AG20443 (cell line): ENCODE results near the gene AGMO.

Experiments used
- DNase-seq: peaks from one replicate; pipeline ENCODE4 v3.0.0; 2012; ENCODE audit warnings: low spot score, mixed read lengths

AGMO gene

DNA sequence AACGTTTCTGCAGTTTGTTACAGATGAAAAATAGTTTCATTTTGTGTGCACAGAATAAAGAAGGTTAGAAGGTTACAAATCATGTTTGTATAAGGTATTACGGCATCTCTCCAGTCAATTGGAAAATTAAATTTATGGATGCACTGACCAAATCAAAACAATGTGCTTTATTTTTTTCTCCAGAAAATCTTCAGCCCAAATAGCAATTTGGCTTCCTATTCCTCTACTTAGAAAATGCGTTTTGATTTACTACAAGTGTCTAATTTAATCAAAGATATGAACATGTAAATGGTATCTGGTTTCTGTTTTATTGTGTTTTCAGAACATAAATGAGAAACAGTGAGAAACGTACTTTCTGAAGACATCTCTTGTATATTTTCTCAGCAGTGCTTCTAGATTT is 63.4 kb downstream of the AGMO start:
- DNase-seq = no peak

DNA sequence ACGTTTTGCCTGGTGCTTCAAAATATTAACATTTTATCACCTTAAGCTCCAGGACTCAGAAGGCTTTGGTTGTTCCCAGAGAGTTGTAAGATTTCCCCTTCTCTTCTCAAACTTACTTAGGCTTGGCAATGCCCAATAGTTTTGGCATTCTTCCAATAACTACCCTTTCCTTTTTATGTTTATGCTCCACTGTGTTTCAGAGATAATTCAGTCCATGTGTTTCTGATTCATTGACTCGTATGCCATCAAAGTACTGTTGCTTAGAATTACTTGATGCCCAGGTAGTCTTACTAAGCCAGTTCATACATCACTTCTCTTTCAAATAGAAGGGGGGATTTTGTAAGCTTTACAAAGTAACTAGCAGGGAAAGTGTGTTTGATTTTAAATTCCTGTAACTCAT is 66.6 kb downstream of the AGMO start:
- no peak for DNase-seq

DNA sequence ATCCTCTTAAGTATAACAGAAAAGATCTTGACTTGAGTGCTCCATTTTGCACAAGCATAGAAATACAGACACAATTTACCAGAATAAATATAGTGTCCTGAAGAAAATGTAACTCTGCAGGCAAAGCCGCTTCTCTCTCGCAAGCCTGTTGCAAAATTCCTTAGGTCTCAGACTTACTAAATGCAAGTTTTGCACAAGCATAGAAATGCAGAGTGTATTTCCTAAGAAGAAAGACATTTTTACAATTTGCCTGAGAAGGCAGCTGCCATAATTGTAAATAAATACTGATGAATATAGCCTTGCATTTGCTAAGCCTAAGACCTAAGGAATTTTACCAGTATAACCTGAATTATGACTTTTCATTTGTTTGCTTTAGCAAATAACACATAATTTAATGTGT is 67.1 kb downstream of the AGMO start:
- no peak for DNase-seq

DNA sequence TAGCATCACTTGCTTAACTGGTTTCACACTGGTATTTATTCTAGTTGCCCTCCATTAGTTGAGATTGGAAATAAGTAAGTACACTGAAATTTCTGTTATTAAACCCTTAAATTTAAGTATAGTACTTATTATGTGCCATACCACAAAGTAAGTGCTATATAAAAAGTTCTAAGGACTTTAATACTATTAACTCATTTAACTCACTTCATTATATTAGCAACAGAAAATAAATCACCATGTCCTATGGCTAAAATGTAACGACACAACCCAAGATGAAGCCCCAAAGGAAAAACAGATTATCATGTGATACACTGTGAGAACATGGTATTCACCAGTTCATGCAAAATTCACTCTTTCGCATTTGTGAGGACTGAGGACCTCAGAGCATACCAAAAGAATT is 70.5 kb downstream of the AGMO start:
- no peak for DNase-seq

DNA sequence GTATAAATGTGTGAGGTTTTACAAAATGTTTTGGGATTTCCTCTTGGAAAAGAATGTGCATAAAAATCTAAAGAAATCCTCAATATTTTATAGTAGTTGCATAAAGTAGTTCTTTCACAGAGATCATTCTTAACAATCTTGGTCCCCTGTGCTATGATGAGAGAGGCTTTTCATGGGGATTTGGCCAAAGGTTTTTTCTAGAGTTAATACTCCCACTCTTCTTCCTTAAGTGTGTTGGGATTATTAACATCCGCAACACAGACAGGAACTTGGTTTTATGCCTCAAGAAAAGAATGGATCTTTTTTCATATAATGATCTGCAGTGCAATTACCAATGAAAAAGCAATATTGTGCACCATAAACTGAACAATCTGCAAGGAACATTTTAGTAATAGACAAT is 71.5 kb downstream of the AGMO start:
- no peak for DNase-seq

DNA sequence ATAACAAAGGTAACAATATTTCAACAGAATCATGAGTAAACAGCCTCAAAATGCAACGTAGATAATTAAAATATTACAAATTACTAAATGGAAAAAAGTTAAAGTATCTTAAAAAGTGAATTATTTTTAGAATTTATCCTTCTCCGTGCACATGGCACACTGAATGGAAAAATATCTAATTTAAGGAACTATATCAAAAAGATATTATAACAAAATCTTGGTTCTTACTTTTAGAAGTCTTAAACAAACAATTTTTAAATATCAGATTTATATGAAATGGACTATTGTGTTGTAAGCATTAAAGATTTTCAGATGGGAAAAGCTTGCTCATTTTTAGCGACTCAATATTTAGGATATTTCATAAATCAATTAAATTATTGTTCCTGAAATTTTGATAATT is 72.0 kb downstream of the AGMO start:
- DNase-seq = no peak

DNA sequence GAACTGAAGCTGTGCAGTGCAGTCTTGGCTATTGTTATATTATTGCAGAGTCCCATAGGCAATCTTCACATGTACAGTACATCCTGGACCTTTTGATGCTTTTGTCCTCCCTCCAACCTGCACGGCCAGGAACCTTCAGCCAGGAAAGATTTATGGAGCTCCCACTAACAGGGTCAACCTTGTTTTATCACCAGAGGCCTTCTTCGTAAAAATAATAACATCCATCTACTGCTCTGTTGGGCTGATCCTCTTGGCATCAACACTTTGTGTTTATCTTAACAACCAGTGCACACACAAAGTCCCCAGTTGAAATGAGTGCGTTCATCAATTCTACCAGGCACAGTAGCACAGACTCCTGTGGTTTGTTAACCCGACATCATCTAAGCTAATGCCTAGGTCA is 72.4 kb downstream of the AGMO start:
- DNase-seq = no peak

DNA sequence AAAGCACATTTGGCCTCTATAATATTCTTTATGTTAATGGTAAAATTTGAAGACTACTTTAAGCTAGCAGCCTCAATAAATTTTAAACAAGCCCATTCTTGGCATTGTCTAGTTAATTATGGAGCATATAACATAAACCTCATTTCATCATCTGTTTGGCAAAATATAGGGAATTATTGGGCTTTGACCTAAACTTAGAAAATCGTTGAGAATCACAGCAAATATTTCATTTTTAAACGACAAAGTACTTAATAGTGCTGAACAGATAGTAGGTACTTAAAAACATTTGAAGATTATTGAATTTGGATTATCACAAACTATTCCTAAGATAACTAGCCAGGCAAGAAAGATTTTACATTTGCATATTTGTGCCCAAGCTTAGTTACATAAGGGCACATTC is 73.4 kb downstream of the AGMO start:
- no peak for DNase-seq

DNA sequence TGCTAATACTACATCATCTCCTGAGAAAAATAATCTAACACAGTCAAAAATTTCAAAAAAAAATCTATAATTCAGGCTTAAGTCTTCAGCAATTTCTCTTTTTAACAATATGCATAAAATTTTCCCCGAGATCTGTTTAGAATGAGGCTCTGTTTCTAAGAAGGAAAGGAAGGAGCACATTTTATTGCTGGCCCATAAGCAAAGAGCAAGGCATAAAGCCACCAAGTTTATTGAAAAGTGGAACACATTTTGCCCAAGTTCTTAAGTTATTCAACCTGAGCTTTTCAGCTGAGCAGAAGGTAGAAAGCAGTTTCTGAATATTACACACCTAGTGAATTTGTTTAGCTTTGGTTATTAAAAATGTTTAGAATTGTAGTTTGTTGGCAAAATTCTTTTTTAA is 73.9 kb downstream of the AGMO start:
- no peak for DNase-seq

DNA sequence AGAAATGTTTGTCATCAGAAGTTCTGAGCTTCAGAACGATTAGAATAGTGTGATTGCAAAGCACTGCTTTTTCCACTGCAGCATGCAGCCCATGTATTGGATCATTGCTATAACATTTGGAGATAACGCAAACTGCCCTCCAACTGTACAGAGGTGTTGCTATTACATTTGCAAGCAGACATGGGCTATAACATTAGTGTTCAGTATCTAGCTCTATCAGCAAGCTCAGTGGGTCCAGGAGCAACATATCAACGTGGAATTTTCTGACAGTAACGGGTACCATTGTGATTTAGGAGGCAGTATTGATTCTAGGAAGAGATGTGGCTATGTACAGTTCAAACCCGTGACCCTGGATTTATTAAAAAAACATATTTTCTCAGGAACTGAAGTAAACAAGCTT is 75.8 kb downstream of the AGMO start:
- no peak for DNase-seq

DNA sequence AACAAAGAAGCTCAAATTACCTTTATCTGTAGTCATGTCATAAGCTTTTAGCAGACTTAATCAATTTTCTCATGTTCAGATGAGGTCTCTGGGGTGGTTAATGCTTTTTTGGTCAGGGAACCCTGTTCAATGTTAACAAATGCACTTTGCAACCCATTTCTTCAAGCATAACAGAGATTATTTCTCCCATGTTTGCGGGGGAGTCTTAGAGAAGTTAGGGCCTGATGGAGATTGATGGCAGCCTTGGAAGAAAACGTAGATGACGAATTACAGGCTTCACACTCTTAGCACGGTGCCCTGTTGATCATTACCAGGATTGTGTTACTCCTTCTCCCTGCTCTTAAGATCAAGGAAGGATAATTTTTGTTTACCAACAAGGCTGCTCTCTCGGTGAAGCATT is 76.4 kb downstream of the AGMO start:
- no peak for DNase-seq

DNA sequence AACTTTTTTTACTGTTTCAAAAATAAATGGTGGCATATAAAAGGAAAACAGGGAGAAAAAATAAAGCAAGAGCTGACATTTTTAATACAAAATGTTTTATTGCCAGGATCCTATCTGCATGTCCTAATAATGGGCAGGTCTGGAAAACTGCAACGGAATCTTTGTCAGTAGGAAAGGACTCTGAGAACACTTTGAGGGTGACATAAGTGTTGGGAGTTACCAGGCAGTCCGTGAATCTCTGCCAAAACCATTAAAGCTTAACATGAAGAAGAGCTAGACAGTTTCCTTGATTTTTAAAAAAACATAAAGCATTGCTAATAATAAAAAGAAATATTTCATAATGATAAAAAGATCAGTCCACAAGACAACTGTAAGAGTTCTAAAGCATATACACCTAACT is 80.7 kb downstream of the AGMO start:
- DNase-seq = no peak

DNA sequence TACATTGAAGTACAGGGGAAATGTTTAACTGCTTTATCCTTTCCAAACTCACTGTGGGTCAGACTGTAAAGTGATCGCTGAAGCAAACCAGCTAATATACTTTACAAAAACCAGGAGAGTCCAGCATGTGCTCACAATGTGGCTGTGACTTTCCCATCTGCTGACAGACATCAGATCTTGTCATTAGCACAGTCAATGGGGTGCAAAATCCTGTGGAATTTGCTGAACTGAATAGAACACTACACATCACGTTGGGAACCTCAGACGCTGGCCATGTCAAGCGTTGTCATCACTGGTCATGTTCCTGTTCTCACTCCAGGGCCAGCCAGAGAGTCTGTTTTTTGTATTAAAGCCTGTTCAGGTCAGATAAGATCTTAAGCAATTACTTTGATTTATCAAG is 83.4 kb downstream of the AGMO start:
- no peak for DNase-seq

DNA sequence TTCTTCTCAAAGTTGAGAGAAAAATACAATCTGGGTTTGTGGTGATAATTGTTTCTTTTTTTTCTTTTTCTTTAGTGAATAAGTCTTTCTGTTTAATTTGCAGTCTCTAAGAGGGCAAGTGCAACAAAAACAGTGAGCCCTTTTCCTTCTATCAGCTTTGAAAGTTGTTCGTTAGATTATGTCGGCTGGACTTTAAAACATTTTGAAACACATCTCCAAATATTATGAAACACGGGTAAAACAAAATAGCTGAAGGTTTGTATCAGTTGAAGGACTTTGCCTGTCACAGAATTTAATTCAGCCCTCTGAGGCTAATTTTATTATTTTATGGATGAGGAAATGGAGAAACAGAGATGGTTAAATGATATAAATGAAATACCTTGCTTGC is 85.3 kb downstream of the AGMO start:
- DNase-seq = no peak

DNA sequence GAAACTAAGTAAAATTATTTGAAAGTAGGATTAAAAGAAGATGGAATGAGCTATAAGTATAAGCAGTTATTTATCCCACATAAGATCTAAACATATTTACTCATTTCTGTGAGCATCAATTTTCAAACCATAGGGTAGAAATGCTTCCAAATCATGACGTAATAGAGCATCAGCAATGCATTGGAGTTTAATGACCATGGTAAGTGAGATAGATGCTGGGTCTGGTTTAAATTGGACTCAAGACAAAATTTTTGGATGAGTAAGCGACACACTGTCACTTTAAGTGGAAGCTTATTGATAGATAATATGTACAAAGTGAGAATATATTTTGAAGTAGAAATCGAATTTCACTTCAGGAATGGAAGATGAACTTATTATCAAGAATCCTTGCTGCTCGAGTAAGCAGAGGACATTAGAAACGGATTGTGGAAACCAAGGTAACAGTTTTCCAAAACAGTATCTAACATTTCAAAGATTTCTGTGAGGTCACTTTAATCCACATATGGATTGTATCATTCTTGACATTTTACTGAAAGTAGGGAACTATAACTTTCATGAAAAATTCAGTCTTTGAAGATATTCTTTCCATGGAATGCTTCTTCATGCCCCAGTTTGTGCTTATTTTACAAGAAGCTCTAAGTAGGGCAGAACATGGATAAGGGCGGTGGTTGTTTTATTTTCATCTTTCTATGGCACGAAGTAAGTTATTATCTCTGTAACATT is 85.8 kb downstream of the AGMO start:
- no peak for DNase-seq

DNA sequence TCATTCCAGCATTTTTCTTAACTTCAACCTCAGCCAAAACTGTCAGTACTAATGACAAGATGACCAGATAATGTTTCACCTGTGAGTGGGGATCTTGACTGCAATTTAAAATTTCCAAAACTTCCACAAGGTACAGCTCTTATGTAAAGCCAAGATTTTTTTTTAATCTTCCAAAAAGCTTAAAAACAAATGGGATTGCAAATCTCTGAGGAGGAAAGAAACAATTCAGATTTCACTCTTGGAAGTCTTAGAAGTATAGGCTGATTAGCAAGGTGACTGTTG is 90.2 kb downstream of the AGMO start:
- no peak for DNase-seq

DNA sequence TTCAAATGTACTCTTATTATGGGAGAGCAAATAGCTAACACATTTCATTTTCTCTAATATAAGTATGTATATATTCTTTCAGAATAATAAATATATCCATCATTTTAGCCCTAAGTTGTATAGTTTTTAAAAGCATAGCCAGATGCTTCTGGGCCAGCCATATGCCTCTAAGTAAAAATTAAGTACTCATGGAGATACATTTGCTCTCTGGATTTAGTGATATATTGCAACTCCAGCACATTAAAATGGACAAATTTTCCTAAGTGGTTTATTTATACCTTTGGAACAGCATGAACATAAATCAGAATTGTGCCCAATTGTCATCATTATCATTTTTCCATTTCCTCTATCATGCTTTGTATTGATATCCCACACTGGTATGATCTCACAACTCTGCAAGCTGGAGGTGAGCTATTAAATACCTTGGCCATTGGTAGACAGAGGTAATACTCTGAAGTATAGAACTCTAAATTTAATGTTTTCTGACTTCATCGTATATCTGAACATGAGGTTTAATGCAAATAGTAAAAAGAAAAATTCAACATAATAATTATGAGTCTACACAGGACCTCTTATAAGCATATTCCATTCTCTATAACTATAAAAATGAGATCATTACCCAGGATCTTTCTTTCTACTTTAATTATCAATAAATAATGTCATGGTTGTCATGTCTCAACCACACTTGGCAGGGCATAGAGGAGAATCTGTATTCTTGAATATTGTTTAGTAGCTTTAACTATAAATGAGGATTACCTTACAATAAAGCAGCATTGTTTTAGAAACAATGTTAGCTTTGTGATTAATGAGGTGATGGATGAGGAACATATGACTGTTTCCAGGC is 90.8 kb downstream of the AGMO start:
- no peak for DNase-seq

DNA sequence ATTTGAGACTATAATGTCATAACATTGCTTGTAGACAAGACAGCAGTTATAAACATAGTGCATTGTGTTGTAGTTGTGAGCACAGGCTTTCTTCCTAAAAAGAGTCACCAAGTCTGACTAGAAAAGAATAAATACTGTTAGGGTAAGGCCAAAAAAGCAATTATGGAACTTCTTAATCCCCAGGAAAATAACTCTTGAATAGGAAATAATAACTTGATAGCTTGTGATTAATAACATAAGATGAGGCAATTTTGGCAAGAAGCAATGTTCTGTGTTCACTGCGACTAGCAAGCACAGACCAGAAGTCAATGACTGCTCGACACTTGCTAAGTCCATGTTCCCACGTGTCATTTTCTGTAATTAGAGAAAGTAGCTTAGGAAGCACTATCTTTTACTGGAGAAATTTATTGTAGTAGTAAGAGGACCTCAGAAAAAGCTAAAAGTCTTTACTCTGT is 97.1 kb downstream of the AGMO start:
- no peak for DNase-seq

DNA sequence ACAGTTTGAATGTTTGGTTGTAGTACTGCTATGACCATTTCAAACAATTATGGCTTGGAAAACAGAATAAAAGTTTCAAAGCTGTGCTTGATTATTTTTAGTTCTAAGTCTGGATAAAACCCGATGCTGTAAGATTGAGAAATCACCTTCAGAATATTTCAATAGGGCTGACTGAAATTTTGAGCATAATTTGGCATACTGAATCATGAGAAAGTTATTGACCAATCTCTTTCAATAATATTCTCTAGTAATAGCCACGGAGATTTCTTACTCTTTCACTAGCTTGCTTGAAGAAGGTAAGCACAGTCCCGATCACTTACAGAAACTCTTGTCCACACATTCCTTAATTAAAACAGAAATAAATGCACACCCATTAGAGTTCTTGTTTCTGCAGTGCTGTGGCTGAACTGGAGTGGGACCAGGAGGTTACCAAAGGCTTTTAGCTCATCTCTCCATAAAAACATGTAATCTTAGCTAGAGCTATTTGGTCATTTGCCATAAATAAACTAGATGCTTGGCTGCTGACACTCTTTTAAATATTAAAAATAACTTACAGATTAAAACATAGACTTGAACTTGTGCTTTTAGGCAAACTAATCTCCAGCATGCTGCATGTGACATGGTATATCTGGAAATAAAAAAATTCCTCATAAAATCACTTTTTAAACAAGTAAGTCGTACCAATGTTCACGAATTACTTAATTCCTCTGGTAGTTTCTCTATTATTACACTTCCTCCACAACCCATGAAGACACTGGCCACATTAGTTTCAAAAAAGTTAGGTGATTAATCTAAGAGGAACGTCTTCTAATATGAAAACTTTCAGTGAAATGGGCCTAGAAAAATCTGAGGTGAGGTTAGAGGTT is 97.8 kb downstream of the AGMO start:
- peak; percentile 13 for DNase-seq

DNA sequence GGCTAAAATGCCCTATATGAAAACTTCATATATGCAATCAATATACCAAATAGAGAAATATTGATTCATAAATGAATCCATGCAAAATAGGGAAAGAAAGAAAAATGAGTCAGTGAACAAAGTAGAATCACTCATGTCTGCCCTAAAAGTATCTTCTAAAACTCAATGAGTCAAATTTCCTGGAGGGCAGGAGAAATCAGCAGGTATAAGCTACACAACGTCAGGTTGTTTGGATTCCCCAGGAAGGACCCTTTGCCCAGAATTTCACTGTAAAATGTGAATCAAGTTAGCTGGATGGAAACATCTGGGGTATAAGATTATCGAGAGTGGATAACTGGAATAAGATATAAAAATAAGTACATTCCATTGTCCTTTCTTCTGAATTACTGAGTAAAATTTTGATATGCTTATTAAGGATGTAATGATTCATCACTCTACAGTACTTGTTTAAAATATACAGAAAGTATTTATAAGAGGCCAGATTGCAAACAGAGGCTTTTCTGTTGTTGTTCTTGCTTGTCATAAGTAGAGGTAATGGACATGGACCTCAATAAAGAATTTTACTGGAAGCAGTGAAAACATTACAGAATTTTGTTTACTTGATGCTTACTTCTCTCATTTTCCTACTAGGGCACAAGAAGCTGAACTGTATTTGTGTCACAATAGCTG is 99.0 kb downstream of the AGMO start:
- no peak for DNase-seq

DNA sequence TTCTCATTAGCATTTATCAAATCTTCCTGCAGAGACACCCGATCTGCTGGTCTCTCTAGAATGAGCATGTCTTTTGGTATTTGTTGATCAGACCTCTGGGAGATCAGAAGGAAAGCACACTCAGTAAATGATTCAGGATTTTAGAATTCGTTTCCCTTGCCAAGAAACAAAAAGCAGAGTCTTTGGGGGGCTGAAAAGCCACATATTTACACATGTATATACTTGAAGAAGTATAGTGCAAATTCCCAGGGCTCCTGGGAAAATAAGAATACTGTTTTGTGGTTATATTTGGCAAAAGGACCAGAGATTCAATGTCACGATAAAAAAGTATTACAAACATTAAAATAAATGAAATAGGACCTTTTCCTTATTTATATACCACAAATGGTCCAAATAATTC is 100.2 kb downstream of the AGMO start:
- DNase-seq = peak; percentile 58

DNA sequence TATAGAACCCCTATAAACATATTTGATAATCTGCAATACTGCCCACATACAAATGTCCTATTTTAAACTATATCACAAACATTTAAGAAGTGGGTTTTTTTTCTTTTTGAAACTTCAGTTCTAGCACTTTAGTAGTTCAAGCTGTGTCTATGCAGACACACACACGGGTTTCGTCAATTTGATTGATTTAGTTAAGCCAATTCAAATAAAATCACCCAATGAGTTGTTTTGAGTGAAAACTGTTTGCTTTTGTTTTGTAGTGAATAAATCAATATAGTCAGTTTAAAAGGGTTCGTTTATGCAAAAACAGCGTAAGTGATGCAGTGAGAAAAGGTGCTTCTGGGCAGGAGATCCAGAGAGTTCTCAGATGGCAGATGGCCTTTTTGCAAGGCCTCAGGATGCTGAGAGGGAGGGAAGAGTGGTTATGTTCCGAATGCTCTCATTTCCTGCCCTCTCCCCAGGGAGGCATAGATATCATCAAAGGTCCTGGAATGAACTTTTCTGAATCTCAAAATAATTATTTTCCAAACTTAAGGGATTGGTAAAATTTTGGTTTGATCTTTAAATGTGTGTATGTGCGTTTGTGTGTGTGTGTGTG is 102.7 kb downstream of the AGMO start:
- DNase-seq = peak; percentile 12
